Measurements from ENCODE around the gene SOS1.

SOS1 gene

DNA sequence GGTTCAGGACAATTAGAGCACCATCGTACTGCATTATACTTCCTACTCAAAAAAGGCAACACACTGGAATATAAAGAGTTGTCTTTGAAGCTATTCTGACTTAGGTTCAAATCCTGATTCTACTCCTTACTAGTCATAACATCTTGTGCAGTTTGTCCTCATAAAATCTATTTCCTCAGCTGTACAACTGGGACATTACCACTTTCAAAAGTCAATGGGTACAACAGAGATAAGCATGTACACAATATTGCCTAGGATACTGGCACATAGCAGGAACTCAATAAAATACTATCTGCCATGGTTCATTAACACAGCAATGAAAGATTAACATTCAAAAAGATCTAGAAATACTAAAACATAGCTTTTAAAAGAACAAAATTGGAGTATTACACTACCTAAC, 11.3 kb downstream of the SOS1 start:
- no peak for DNase-seq (ENCODE audit: low read depth, low spot score)
- no peak overlapping the region for H3K4me3 ChIP-seq (ENCODE audit: low read length)

DNA sequence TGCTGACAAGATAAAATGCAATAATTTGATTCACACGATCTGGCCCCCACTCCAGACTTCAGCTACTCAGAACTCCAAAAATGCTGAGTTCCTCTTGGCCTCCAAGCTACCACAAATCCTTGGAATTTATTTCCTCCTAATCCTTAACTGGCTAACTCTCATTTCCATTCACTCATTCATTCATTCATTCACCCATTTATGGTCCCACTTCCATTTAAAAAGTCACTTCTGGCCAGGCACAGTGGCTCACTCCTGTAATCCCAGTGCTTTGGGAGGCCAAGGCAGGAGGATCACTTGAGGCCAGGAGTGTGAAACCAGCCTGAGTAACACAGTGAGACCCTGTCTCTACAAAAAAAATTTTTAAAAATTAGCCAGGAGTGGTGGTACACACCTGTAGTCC, 12.5 kb downstream of the SOS1 start:
- H3K4me3 ChIP-seq (ENCODE audit: low read length) = no peak overlapping the region
- DNase-seq (ENCODE audit: low read depth, low spot score) = no peak

DNA sequence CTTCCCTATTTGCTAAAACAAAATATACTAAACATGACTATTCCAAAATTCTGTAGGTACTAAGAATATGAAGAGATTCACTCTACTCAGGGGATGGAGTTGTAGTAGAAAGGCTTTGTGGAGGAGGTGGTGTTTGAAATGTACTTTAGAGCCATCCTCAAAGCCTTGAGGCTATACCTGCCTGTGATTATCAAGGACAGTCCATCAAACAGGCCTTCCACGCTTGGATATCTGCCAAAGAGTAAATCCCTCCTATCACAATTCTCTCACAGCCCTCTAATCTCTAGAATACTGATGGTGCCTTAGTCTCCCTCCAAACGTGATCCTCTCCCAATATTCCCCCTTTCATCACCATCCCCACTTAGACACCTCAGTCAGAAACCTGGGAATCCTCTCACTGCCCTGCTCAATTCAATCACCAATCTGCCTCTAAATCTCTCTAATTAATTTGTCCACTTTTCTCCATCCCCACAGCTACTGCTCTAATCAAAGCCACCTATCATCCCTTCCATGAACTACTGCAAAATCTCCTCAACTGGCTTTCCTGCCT, 13.1 kb downstream of the SOS1 start:
- DNase-seq (ENCODE audit: low read depth, low spot score) = no peak
- no peak overlapping the region for H3K4me3 ChIP-seq (ENCODE audit: low read length)

DNA sequence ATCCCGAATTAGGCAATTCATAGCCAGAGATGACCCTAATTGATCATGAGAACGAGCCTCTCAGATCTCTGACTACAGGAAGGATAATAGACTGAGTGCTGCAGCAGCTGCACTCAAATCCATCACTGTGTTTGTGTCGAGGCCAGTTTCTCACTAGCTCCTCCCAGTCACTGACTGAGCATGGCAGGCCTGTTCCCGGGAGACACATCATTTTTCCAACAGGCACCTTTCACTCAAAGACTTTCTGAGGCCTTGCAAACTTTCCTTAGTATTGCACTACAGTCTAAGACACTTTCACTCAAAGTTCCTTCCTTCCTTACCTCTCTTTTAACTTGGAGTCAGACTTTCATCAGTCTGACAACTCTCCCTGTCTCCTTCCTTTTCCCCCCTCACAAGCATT, 13.7 kb downstream of the SOS1 start:
- DNase-seq (ENCODE audit: low read depth, low spot score) = no peak

DNA sequence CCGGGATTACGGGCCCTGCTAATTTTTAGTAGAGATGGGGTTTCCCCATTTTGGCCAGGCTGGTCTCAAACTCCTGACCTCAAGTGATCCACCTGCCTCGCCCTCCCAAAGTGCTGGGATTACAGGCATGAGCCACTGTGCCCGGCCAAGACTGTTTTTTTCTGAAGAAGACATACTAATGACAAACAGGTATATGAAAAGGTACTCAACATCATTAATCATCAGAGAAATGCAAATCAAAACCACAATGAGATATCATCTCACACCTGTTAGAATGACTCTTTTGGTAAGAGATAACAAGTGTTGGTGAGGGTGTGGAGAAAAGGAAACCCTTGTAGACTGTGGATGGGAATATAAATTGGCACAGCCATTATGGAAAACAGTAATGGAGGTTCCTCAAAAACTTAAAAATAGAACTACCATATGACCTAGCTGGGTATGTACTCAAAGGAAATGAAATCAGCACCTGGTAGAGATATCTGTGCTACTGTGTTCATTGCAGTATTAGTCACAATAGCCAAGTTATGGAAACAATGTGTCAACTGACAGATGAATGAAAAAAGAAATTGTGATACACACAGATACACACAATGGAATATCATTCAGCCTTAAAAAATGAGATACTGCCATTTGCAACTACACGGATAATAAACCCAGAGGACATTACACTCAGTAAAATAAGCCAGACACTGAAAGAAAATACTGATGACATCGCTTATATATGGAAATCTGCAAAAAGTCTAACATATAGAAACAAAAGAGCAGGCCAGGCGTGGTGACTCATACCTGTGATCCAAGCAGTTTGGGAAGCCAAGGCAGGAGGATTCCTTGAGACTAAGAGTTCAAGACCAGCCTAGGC, 20.8 kb downstream of the SOS1 start:
- DNase-seq (ENCODE audit: low read depth, low spot score) = no peak
- no peak overlapping the region for H3K4me3 ChIP-seq (ENCODE audit: low read length)

More for the DNA sequence above, 13.7 kb downstream of the SOS1 start:
- H3K4me3 ChIP-seq (ENCODE audit: low read length) = no peak overlapping the region

DNA sequence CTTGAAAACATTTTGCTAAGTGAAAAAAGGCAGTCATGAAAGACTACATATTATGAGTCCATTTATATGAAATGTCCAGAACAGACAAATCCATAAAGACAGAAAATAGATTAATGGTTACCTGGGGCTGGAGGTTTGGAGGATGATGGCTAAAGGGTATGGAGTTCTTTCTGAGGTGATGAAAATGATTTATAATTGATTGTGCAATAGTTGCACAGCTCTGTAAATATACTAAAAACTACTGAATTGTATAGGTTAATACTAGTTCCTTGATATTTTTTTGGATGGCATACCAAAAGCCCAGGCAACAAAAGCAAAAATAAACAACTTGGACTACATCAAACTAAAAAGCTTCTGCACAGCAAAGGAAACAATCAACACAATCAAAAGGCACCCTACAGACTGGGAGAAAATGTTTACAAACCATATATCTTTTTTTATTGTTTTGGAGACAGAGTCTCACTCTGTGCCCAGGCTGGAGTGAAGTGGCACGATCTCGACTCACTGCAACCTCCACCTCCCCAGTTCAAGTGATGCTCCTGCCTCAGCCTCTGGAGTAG, 21.5 kb downstream of the SOS1 start:
- H3K4me3 ChIP-seq (ENCODE audit: low read length) = no peak overlapping the region
- DNase-seq (ENCODE audit: low read depth, low spot score) = no peak

DNA sequence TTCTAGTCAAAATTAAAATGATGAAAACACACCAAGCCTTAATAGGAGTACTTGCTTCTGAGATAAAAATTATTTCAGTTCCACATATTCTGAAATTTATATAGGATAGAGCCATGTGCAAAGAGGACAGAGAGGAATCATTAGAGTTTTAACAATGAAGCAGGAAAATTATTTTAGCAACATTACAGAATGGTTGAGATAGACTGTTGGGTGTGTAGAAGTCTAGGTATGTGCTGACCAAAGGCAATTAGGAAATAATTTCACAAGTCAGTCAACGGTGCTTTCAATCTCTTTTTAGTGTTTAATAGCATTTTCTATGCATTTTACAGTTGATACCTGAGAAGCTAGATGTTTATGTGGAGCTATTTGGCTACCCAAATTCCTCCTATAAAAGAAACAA, 25.2 kb downstream of the SOS1 start:
- DNase-seq (ENCODE audit: low read depth, low spot score) = no peak
- no peak overlapping the region for H3K4me3 ChIP-seq (ENCODE audit: low read length)

DNA sequence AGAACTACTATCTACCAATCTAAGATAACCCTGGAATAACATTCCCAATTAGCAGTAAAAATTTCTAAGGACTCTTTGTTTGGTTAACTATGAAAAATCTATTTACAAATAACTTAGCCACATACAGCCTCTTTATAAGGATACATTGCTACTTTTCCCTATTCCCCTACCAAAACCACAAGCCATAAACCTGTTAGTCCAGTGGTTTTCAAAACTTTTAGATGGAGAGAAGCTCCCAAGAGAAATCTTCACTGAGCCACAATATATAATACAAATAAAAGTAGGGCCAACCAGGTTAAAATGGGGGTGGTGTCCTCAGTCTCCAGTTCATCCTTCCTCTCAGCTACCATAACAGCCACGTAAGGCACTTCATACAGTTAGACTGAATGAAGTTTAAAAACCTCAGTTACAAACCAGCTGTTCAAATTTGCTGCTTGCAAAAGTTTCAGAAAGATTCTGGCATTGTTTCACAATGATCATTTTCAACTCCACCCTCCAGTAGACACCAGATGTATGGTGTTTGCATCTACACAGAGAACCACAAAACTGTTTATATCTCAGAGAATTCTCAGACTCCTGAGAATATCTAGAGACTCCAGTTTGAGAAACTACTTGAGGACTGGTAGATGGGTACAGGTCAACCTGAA, 26.0 kb downstream of the SOS1 start:
- peak; percentile 20 for DNase-seq (ENCODE audit: low read depth, low spot score)
- H3K4me3 ChIP-seq (ENCODE audit: low read length) = no peak overlapping the region

DNA sequence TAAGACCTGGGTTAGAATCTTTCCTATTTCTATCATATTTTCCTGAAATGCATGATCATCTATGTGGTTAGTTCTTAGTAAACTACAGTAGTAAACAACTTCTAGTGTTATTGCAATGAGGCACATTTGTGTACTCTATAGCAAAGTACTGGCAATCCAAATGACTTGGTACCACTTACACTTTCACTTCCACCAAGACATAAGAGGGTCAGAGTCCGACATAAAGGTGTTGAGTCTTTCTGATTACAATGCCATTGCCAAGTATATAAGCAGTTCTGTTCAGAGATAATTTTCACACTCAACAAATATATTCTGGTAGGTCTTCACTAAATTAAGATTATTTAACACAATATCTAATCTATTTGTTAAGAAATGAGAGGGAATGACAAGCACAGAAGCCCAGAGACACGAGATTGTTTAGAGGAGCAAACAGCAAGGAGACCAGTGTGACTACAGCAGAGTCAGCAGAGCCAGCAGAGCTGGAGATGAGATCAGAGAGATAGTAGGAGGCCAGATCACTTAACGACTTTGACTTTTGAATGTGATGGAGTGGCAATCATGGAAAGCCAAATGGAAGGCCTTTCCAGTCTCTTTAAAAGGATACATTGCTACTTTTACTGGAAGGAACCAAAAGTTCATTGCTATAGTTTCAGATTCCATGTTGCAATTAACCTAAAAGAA, 27.5 kb downstream of the SOS1 start:
- no peak overlapping the region for H3K4me3 ChIP-seq (ENCODE audit: low read length)
- DNase-seq (ENCODE audit: low read depth, low spot score) = no peak

DNA sequence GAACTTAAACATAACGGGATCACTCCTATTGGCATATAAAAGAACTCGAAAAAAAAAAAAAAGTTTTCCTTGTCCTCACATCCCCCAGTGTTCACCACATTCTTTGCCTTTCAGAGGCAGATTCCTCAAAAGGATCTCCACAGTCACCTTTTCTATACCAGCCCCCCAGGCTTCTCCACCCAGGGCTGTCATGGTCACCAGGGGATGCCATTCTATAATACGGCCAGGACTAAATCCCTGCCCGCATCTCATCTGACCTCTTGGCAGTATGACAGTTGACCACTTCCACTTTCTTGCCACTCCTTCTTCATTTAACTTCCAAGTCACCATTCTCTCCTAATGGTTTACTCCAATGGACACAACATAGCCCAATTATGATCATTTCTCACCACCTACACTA, 29.3 kb downstream of the SOS1 start:
- H3K4me3 ChIP-seq (ENCODE audit: low read length) = no peak overlapping the region
- no peak for DNase-seq (ENCODE audit: low read depth, low spot score)

DNA sequence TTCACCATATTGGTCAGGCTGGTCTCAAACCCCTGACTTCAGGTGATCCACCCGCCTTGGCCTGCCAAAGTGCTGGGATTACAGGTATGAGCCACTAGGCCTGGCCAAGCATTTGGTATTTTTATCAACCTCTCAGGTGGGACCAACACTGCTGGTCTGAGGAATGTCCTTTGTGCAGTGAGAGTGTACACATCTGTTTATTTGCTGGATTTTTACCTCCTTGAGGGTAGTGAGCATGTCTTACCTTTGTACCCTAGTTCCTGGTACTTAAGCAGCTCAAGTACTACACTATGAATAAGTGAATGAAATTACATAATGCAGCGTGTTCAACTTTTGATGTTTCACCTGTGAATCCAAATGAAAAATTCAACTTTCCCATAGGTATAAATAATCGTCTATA, 29.8 kb downstream of the SOS1 start:
- no peak for DNase-seq (ENCODE audit: low read depth, low spot score)

DNA sequence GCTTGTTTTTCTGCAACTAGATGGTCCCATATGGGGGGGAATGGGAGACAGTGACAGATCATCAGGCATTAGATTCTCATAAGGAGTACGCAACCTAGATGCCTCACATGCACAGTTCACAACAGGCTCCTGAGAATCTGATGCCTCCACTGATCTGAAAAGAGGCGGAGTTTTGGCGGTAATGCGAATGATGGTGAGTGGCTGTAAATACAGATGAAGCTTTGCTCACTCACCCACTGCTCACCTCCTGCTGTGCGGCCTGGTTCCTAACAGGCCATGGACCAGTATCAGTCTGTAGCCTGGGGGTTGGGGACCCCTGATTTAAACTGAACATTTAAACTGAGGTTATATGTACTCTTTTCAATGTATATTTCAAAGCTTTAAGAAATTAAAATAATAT, 40.7 kb downstream of the SOS1 start:
- no peak overlapping the region for H3K4me3 ChIP-seq (ENCODE audit: low read length)
- DNase-seq (ENCODE audit: low read depth, low spot score) = no peak

More for the DNA sequence above, 29.8 kb downstream of the SOS1 start:
- H3K4me3 ChIP-seq (ENCODE audit: low read length) = no peak overlapping the region

DNA sequence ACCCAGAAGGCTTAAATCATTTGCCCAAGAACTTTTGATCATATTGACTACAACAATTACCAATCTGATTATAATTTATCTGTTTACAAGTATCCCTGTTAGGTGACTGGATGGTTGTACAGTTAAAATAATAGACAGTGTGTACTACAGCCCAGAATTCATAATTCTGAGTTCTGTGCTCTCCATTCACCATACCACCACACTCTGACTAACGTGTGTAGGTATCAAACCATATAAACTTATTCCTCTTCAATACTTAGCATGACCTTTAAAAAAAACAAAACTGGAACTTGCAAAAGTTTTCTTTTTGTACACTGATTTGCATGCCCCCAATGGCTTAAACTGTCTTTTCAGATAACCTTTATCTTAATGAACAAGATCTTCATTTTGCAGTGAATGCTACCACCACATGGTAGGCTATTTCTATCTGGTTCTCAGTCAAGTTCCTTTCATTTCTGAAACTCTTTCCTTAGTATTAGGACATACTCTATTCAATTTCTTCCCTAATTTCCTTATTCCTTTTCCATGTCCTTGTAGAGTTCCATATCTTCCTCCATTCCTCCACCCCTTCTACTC, 50.9 kb downstream of the SOS1 start:
- H3K4me3 ChIP-seq (ENCODE audit: low read length) = no peak overlapping the region
- DNase-seq (ENCODE audit: low read depth, low spot score) = no peak

DNA sequence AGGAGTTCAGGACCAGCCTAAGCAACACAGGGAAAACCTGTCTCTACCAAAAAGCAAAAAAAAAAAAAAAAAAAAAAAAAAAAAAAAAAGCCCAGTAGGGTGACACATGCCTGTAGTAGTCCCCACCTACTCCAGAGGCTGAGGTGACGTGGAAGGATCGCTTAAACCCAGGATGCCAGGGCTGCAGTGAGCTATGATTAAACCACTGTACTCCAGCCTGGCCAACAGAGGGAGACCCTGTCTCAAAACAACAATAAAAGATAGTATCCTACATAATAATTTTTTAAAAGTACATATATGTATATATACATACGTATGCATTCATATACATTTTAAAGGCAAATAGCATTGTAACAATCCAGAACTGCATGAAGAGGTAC, 51.7 kb downstream of the SOS1 start:
- no peak for DNase-seq (ENCODE audit: low read depth, low spot score)
- H3K4me3 ChIP-seq (ENCODE audit: low read length) = no peak overlapping the region

DNA sequence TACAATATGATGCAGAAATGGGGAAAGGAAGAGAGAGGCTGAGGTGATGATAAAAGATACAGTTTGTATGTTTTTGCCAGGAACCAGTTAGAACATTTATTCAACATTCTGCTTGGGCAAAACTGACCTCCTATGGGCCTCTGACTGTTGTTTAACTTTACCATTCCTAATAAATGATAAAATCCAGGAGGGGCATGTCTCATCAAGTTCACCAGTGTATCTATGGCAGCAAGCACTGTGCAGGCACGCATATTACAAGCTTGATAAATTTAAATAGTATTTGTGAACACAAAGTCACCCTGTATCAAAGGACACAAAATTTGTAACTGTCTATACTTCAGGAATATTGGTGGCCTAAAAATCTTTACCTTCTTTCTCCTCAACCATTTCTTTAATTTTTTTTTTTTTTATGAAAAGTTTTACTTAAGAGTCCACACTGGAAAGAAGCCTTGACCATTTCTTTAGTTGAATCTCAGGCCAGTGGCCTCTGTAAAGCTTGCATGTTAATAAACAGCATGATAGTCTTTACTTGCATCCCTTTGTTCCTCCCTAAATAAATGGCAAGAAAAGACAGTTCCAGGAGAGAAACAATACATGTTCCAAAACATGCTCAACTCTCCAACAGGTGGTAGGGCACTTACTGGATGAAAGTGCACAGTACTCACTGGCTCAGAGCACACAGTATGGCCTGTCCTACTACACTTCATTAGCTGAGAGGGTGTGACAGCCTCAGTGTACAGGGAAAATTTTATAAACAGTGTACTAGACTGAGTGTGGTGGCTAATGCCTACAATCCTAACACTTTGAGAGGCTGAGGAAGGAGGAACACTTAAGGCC, 52.3 kb downstream of the SOS1 start:
- DNase-seq (ENCODE audit: low read depth, low spot score) = no peak

DNA sequence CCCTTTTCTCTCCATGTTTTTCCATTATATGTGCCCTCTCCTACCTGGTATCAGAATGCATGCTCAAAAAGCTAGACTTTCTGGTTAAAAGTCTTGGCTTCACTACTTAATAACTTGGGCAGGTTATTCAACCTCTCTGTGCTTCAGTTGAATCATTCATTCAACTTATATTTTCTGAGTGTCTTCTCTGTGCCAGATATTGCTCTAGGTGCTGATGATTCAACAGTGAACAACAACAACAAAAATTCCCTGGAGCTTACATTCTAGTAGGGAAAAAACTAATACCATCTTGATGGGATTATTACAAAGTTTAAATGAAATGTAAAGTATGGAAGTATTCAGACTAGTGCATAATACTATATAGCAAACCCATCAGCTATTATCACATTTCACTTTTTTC, 55.2 kb downstream of the SOS1 start:
- no peak for DNase-seq (ENCODE audit: low read depth, low spot score)
- H3K4me3 ChIP-seq (ENCODE audit: low read length) = no peak overlapping the region

More for the DNA sequence above, 52.3 kb downstream of the SOS1 start:
- no peak overlapping the region for H3K4me3 ChIP-seq (ENCODE audit: low read length)

DNA sequence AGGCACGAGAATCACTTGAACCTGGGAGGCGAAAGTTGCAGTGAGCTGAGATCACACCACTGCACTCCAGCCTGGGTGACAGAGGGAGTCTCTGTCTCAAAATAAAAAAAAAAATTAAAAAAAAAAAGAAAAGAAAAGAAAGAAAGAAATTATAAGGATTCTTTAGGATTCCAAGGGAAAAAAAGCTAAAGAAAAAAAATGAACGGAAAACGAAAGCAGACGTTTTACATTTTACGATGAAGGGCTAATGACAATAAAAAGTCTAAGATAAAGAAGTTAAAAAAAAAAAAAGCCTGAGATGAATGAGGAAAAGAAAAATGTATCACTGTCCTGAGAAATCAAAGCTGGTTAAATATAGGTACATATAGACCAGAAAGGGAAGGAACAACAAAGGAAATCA, 58.5 kb downstream of the SOS1 start:
- no peak for DNase-seq (ENCODE audit: low read depth, low spot score)
- no peak overlapping the region for H3K4me3 ChIP-seq (ENCODE audit: low read length)

DNA sequence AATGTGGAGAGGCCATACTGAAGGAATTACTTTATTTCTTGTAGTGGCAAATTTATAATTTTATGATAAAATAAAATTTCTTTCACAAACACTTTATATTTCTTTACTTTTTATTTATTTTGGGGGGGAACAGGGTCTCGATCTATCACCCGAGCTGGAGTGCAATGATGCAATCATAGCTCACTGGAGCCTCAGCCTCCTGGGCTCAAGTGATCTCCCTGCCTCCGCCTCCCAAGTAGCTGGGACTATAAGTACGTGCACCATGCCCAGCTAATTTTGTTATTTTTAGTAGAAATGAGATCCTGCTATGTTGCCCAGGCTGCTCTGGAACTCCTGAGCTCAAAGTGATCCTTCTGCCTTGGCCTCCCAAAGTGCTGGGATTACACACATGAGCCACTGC, 59.6 kb downstream of the SOS1 start:
- H3K4me3 ChIP-seq (ENCODE audit: low read length) = no peak overlapping the region
- no peak for DNase-seq (ENCODE audit: low read depth, low spot score)
